GM19468 (cell line): Measurements from ENCODE around the gene BIRC2.
"Not testable (repeated sequence)": the region's sequence is repeated elsewhere in the genome, so short reads cannot be mapped to it uniquely, and the experiment has no call there.

Source experiments
- ATAC-seq: cut with Tn5 transposase; IDR thresholded peaks from one replicate; pipeline ENCODE4 v1.9.1; 2021; ENCODE audit warnings: mild to moderate bottlenecking, moderate library complexity, moderate number of reproducible peaks; ENCODE audit not compliant: unreplicated experiment; ENCODE audit errors: extremely low read depth

The BIRC2 gene

GRCh38 chr11:102346748-102347461, at the start of gene BIRC2:
BIRC2 (plus strand) TSS chr11:102347214; CDS start chr11:102349855, 2,641 bp downstream.
- peak; percentile 95 for ATAC-seq

GRCh38 chr11:102300837-102301236, 46.2 kb upstream of the BIRC2 start:
- ATAC-seq, result not testable (repeated sequence)

- no peak for ATAC-seq
Observed at GRCh38 chr11:102302241-102302640, 44.8 kb upstream of the BIRC2 start.

GRCh38 chr11:102304686-102305085, 42.3 kb upstream of the BIRC2 start:
- ATAC-seq, result no peak

GRCh38 chr11:102305352-102306047, 41.5 kb upstream of the BIRC2 start:
- no peak for ATAC-seq

- ATAC-seq, result no peak
Observed at GRCh38 chr11:102306048-102306597, 40.9 kb upstream of the BIRC2 start.

- ATAC-seq, result no peak
Observed at GRCh38 chr11:102306817-102307726, 39.9 kb upstream of the BIRC2 start.

GRCh38 chr11:102307727-102308038, 39.3 kb upstream of the BIRC2 start:
- ATAC-seq, result no peak

- no peak for ATAC-seq
Observed at GRCh38 chr11:102309621-102310541, 37.1 kb upstream of the BIRC2 start.

GRCh38 chr11:102312667-102313066, 34.3 kb upstream of the BIRC2 start:
- ATAC-seq, result no peak

GRCh38 chr11:102313238-102313940, 33.6 kb upstream of the BIRC2 start:
- no peak for ATAC-seq

- no peak for ATAC-seq
Observed at GRCh38 chr11:102314784-102315183, 32.2 kb upstream of the BIRC2 start.

- ATAC-seq, result no peak
Observed at GRCh38 chr11:102316346-102316904, 30.6 kb upstream of the BIRC2 start.

- ATAC-seq, result peak; percentile 87
Observed at GRCh38 chr11:102317099-102317767, 29.8 kb upstream of the BIRC2 start, which contains the start of gene BIRC3. BIRC3 (plus strand) TSS chr11:102317484; CDS start chr11:102324510, 7,026 bp downstream.

GRCh38 chr11:102317768-102318103, 29.3 kb upstream of the BIRC2 start:
- no peak for ATAC-seq

- no peak for ATAC-seq
Observed at GRCh38 chr11:102318469-102318868, 28.5 kb upstream of the BIRC2 start.

- no peak for ATAC-seq
Observed at GRCh38 chr11:102319544-102319943, 27.5 kb upstream of the BIRC2 start.

- no peak for ATAC-seq
Observed at GRCh38 chr11:102320188-102320587, 26.8 kb upstream of the BIRC2 start.
